GM12878 (cell line): Measurements from ENCODE around the gene DHX34. TPM values are rescaled to one million over a fixed set of nuclear protein-coding genes. Genes with fewer than 3 reads are reported as not detected.

Experiments
- ATAC-seq: fragments of 200-7000 bp; cut with Tn5 transposase; 3 replicates; pipeline ENCODE4 v1.9.1; 2020; ENCODE audit warnings: mild to moderate bottlenecking, moderate library complexity
- BruUV-seq: library from RNA; stranded (reverse); fragments of 400-500 nt; replicated peaks from 2 replicates; lab custom pipeline; 2021; lab: Mats Ljungman, UMichigan
- CTCF ChIA-PET: fragments of 300-600 bp; sonication (Branson Sonifier 250); formaldehyde crosslinking; extraction: SDS; loops from one replicate; lab custom pipeline; 2021; ENCODE audit warnings: inconsistent platforms; lab: Yijun Ruan, JAX
- POLR2A ChIA-PET: fragments of 350-600 bp; formaldehyde crosslinking; extraction: SDS; loops from one replicate; lab custom pipeline; 2021; ENCODE audit warnings: inconsistent platforms; lab: Charles Lee
- RAD21 ChIA-PET: fragments of 300-600 bp; sonication (Branson Sonifier 250); formaldehyde crosslinking; loops from one replicate; lab custom pipeline; 2023; ENCODE audit warnings: antibody characterized with exemption; ENCODE audit not compliant: unreplicated experiment; lab: Charles Lee
- SMC1A ChIA-PET: fragments of 300-600 bp; sonication (Branson Sonifier 250); formaldehyde crosslinking; loops from one replicate; lab custom pipeline; 2023; ENCODE audit not compliant: unreplicated experiment, uncharacterized antibody; lab: Charles Lee
- DNase-seq: peaks from one replicate; pipeline ENCODE4 v3.0.0-alpha.2; 2011; ENCODE audit warnings: low read depth, low spot score
- FAIRE-seq: peaks from 3 replicates; lab custom pipeline; 2011; peaks lifted over from hg19 to GRCh38; lab: Jason Lieb, UNC
- H2AFZ ChIP-seq: 2 replicates; pipeline ENCODE4 v1.6.0; 2011; ENCODE audit warnings: low read depth, low read length, control low read depth; ENCODE audit not compliant: control insufficient read depth
- H3K27ac ChIP-seq: 2 replicates; pipeline ENCODE4 v1.5.1; 2011; ENCODE audit warnings: control low read depth; ENCODE audit not compliant: control insufficient read depth, insufficient read depth
- H3K27me3 ChIP-seq, 2 experiments: replicated peaks in 1 of 2; 2 replicates each; pipeline versions ENCODE4 v1.6.0 to v1.6.1; 2011; ENCODE audit warnings: low read length in 1 of 2; ENCODE audit not compliant: control insufficient read depth in 2 of 2, insufficient read depth in 2 of 2
- H3K36me3 ChIP-seq, 2 experiments: 2 replicates each; pipeline ENCODE4 v1.5.1; 2011; ENCODE audit warnings: low read length in 1 of 2; ENCODE audit not compliant: control insufficient read depth in 2 of 2, insufficient read depth in 2 of 2
- H3K4me1 ChIP-seq: 2 replicates; pipeline ENCODE4 v1.6.1; 2011; ENCODE audit warnings: mild to moderate bottlenecking, low read length, moderate library complexity, mixed read lengths; ENCODE audit not compliant: control insufficient read depth, insufficient read depth
- H3K4me2 ChIP-seq: 2 replicates; pipeline ENCODE4 v1.6.0; 2011; ENCODE audit warnings: control low read depth; ENCODE audit not compliant: control insufficient read depth, insufficient read depth
- H3K4me3 ChIP-seq: fragments of 200-600 bp; sonication (generic); 2 replicates; pipeline ENCODE4 v1.5.1; 2016
- H3K79me2 ChIP-seq: 2 replicates; pipeline ENCODE4 v1.6.0; 2011; ENCODE audit warnings: low read length; ENCODE audit not compliant: control insufficient read depth, insufficient read depth
- H3K9ac ChIP-seq: 2 replicates; pipeline ENCODE4 v1.8.0; 2011; ENCODE audit warnings: low read length, control low read depth, mixed read lengths; ENCODE audit not compliant: control insufficient read depth, insufficient read depth
- H3K9me3 ChIP-seq: replicated peaks from 3 replicates; pipeline ENCODE4 v1.5.1; 2011; ENCODE audit warnings: mild to moderate bottlenecking, low read length; ENCODE audit not compliant: control insufficient read depth, insufficient read depth
- H4K20me1 ChIP-seq: 2 replicates; pipeline ENCODE4 v1.6.0; 2011; ENCODE audit not compliant: control insufficient read depth, insufficient read depth
- CEBPZ ChIP-seq: fragments of 150-350 bp; IDR thresholded peaks from 2 replicates; pipeline ENCODE4 v1.6.1; 2016; ENCODE audit warnings: low read depth, low read length
- CHD1 ChIP-seq: IDR thresholded peaks from 2 replicates; pipeline ENCODE4 v1.6.1; 2012; ENCODE audit warnings: low read depth, low read length, improper control_type of control experiment
- KDM1A ChIP-seq: fragments of 200-600 bp; sonication (generic); IDR thresholded peaks from 2 replicates; pipeline ENCODE4 v1.6.1; 2016; ENCODE audit warnings: borderline replicate concordance
- MYC ChIP-seq: IDR thresholded peaks from 2 replicates; pipeline ENCODE4 v1.6.1; 2011; ENCODE audit warnings: mild to moderate bottlenecking, low read length, moderate library complexity, inconsistent platforms; ENCODE audit not compliant: insufficient read depth, insufficient replicate concordance, insufficient read length, severe bottlenecking
- NR2C2 ChIP-seq: IDR thresholded peaks from 2 replicates; pipeline ENCODE4 v1.6.1; 2011; ENCODE audit warnings: borderline replicate concordance, low read depth; ENCODE audit not compliant: control insufficient read depth, insufficient read length
- PRDM15 ChIP-seq: fragments of 450-650 bp; formaldehyde crosslinking; IDR thresholded peaks from 2 replicates; pipeline ENCODE4 v1.4.0; 2020; ENCODE audit warnings: mild to moderate bottlenecking, moderate library complexity
- SMC3 ChIP-seq: IDR thresholded peaks from 2 replicates; pipeline ENCODE4 v1.6.1; 2011; ENCODE audit warnings: low read length, improper control_type of control experiment, borderline replicate concordance
- SUZ12 ChIP-seq: fragments of 200-600 bp; sonication (generic); IDR thresholded peaks from one replicate; pipeline ENCODE4 v1.6.1; 2018; ENCODE audit warnings: antibody characterized with exemption, mild to moderate bottlenecking; ENCODE audit not compliant: unreplicated experiment
- WGBS: methylation state at CpG from one replicate; pipeline ENCODE4 v1.1.6; 2016; ENCODE audit warnings: low lambda C conversion rate; ENCODE audit not compliant: insufficient replicate concordance, insufficient coverage; ENCODE audit errors: missing lambda C conversion rate; 5-methylcytosine and 5-hydroxymethylcytosine counted together
- in situ Hi-C: fragments of 300-500 bp; cut with MboI; formaldehyde crosslinking; loops from 9 replicates; pipeline ENCODE4 v1.14.3; 2018; ENCODE audit warnings: mixed read lengths
- intact Hi-C: fragments of 100-400 bp; cut with micrococcal nuclease; formaldehyde crosslinking; loops from one replicate; pipeline ENCODE4 v1.14.2; 2022; ENCODE audit not compliant: unreplicated experiment
- polyA plus RNA-seq, 11 experiments: library from polyadenylated mRNA; depleted of rRNA in 4 of 11; unstranded in 6 of 11; stranded (reverse) in 5 of 11; fragments of >200 nt; fragmentation: Nextera tagmentation in 4 of 11; fragmentation: Illumina TruSeq in 1 of 11; extraction: Ambion mirVana in 4 of 11; extraction: Trizol in 1 of 11; gene quantifications; 1 replicate in 1 of 11; 2 replicates in 10 of 11; pipeline versions ENCODE4 v1.2.1 to v1.2.3, GENCODE V29; 2011 to 2016; ENCODE audit warnings: inconsistent platforms in 2 of 11, missing spikeins in 2 of 11, low read depth in 1 of 11
- total RNA-seq, 4 experiments: library from RNA; depleted of rRNA in 3 of 4; stranded (reverse); fragments of >200 nt in 3 of 4; fragmentation: Illumina TruSeq in 1 of 4; extraction: Trizol in 1 of 4; gene quantifications; 2 replicates each; pipeline versions ENCODE4 v1.2.1 to v1.2.3, GENCODE V29; 2013 to 2021

Gene DHX34
- total and polyA plus RNA-seq, 10 of the 15 experiments (the other 5 are each of a cell fraction or from before 2014, with no cell fraction given): 0.19 to 16.9 (median 10.5) TPM

GRCh38 chr19:47331931-47332547 is 17.1 kb upstream of the DHX34 start, which contains the start of gene C5AR2:
Gene C5AR2, plus strand, starts transcription at chr19:47332175. Its CDS starts 8,625 bp downstream, at chr19:47340800.
- no peaks in the 10 kb centered on the region for H3K36me3 ChIP-seq
- SMC1A ChIA-PET: no interaction called here
- TF ChIP-seq CHD1 (no peak), PRDM15 (CRISPR knock-in tag) (no peak), CEBPZ (no peak), MYC (no peak), KDM1A (no peak), NR2C2 (no peak), SMC3 (no peak), SUZ12 (no peak)
- no peaks in the 10 kb centered on the region for H4K20me1 ChIP-seq
- no peak within 1 kb of the TSS for H2AFZ ChIP-seq
- H3K4me2 ChIP-seq: no peak within 1 kb of the TSS
- no peak within 1 kb of the TSS for H3K4me3 ChIP-seq
- intact Hi-C loops (no loop called here), in situ Hi-C loops (no loop called here)
- POLR2A ChIA-PET: no interaction called here
- CTCF ChIA-PET: no interaction called here
- RAD21 ChIA-PET: no interaction called here
- H3K9me3 ChIP-seq: no peaks in the 10 kb centered on the region
- no peak for DNase-seq
- H3K27me3 ChIP-seq: no peaks in the 10 kb centered on the region
- H3K79me2 ChIP-seq: no peaks in the 10 kb centered on the region
- no peak for FAIRE-seq
- no peak for ATAC-seq
- H3K4me1 ChIP-seq: no peaks in the 10 kb centered on the region
- no TSS peak for BruUV-seq
- no peak within 1 kb of the TSS for H3K9ac ChIP-seq
- WGBS: 24% methylated on average over 18 of the region's 18 CpGs
- no peak within 1 kb of the TSS for H3K27ac ChIP-seq
